Breast epithelium (tissue), 3 donors: Measurements from ENCODE around the gene MELTF.

Source experiments
- POLR2A ChIP-seq: fragments of 450-650 bp; IDR thresholded peaks from one replicate; pipeline ENCODE4 v1.6.1; 2016; ENCODE audit warnings: antibody characterized with exemption, mild to moderate bottlenecking, moderate library complexity
- POLR2AphosphoS5 ChIP-seq, 3 donors: sonication (generic); formaldehyde crosslinking; IDR thresholded peaks; one replicate each; pipeline ENCODE4 v1.6.1; 2017; ENCODE audit warnings: antibody characterized with exemption in 3 of 3
- TF ChIP-seq, protein P1 (sequence below), 3 donors: fragments of 450-650 bp; IDR thresholded peaks; one replicate each; pipeline ENCODE4 v1.5.1; 2016 to 2017; ENCODE audit warnings: antibody characterized with exemption in 3 of 3, mild to moderate bottlenecking in 3 of 3, moderate library complexity in 3 of 3

DNA sequence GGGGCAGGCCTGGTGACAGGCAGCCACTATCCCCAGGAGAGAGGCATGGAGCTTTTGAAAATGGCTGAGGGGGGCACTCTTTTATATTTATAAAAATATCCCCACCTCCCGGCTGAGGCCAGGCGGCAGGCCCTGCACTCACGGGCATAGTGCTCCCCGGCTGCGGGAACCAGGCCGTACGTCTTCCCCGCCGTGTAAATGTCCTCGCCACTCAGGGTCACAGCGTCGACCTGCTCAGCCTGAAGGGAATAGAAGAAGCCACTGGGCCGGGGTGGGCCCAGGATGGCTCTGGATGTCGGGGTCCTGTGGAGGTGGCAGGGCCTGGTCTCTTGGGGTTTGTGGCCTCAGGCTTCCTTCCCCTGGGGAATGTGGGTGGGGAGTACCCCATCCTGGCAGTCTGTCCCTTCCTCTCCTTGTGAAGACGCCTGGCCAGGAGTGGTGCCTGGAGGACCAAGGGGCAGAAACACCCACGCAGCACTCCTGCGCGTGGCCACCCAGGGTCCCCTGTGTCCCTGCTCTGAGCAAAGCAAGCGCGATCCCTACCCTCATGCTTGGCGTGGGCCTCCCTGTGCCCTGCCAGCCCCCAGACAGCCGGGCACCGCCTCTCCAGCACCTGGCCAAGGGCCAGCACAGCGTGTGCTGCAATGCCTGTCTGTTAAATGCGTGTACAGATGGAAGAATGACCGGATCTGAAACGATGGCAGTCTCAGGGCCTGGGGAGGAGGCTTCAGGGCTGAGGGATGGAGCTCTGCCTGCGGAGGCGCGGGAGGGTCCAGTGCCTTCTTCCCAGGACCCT lies 18.9 kb downstream of the MELTF start:
- no peak for TF ChIP-seq POLR2AphosphoS5 (IDR thresholded peaks at IDR 0.05)
- no peak for TF ChIP-seq POLR2A
- TF ChIP-seq, protein P1, sequence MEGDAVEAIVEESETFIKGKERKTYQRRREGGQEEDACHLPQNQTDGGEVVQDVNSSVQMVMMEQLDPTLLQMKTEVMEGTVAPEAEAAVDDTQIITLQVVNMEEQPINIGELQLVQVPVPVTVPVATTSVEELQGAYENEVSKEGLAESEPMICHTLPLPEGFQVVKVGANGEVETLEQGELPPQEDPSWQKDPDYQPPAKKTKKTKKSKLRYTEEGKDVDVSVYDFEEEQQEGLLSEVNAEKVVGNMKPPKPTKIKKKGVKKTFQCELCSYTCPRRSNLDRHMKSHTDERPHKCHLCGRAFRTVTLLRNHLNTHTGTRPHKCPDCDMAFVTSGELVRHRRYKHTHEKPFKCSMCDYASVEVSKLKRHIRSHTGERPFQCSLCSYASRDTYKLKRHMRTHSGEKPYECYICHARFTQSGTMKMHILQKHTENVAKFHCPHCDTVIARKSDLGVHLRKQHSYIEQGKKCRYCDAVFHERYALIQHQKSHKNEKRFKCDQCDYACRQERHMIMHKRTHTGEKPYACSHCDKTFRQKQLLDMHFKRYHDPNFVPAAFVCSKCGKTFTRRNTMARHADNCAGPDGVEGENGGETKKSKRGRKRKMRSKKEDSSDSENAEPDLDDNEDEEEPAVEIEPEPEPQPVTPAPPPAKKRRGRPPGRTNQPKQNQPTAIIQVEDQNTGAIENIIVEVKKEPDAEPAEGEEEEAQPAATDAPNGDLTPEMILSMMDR (IDR thresholded peaks at IDR 0.05), result no peak
